Keratinocyte (primary cell): ENCODE measurements around the gene BLCAP. TPM values are rescaled to one million over a fixed set of nuclear protein-coding genes. Genes with fewer than 3 reads are reported as not detected.

Source experiments
- DNase-seq: peaks from one replicate; pipeline ENCODE4 v3.0.0-alpha.2; 2011; ENCODE audit warnings: low read depth, missing footprints, low spot score
- FAIRE-seq: peaks from 2 replicates; lab custom pipeline; 2011; peaks lifted over from hg19 to GRCh38; lab: Jason Lieb, UNC
- H2AFZ ChIP-seq: 2 replicates; pipeline ENCODE4 v1.6.0; 2012; ENCODE audit warnings: low read length, control low read depth, inconsistent platforms; ENCODE audit not compliant: control insufficient read depth
- H3K27ac ChIP-seq: 2 replicates; pipeline ENCODE4 v1.5.1; 2011; ENCODE audit warnings: low read length; ENCODE audit not compliant: control insufficient read depth, insufficient read depth
- H3K27me3 ChIP-seq: 3 replicates; pipeline ENCODE4 v1.6.0; 2011; ENCODE audit warnings: low read length; ENCODE audit not compliant: control insufficient read depth, insufficient read depth; ENCODE audit errors: extremely low read depth
- H3K36me3 ChIP-seq, 2 experiments: 2 replicates in 1 of 2; 3 replicates in 1 of 2; pipeline ENCODE4 v1.5.1; 2011; ENCODE audit warnings: low read length in 2 of 2, mild to moderate bottlenecking in 1 of 2; ENCODE audit not compliant: control insufficient read depth in 2 of 2, insufficient read depth in 2 of 2; ENCODE audit errors: extremely low read depth in 1 of 2
- H3K4me1 ChIP-seq: 3 replicates; pipeline ENCODE4 v1.5.1; 2011; ENCODE audit warnings: low read length; ENCODE audit not compliant: control insufficient read depth, insufficient read depth; ENCODE audit errors: extremely low read depth
- H3K4me2 ChIP-seq: 3 replicates; pipeline ENCODE4 v1.6.0; 2011; ENCODE audit warnings: low read depth, low read length; ENCODE audit not compliant: control insufficient read depth, insufficient read depth; ENCODE audit errors: extremely low read depth
- H3K4me3 ChIP-seq, 3 experiments: fragments of 200-600 bp in 1 of 3; sonication (generic) in 1 of 3; 2 replicates in 2 of 3; 3 replicates in 1 of 3; pipeline ENCODE4 v1.5.1; 2011 to 2016; ENCODE audit warnings: low read length in 3 of 3, mild to moderate bottlenecking in 3 of 3, control low read depth in 2 of 3, inconsistent platforms in 1 of 3, low read depth in 1 of 3, mixed read lengths in 1 of 3, mixed run types in 1 of 3, moderate library complexity in 1 of 3; ENCODE audit not compliant: control insufficient read depth in 2 of 3, insufficient read depth in 2 of 3; ENCODE audit errors: extremely low read depth in 1 of 3
- H3K79me2 ChIP-seq: 2 replicates; pipeline ENCODE4 v1.6.0; 2012; ENCODE audit warnings: low read length; ENCODE audit not compliant: control insufficient read depth, insufficient read depth
- H3K9ac ChIP-seq: 3 replicates; pipeline ENCODE4 v1.6.0; 2011; ENCODE audit warnings: low read length; ENCODE audit not compliant: control insufficient read depth, insufficient read depth; ENCODE audit errors: extremely low read depth
- H3K9me1 ChIP-seq: 3 replicates; pipeline ENCODE4 v1.6.0; 2011; ENCODE audit warnings: low read length; ENCODE audit not compliant: control insufficient read depth, insufficient read depth; ENCODE audit errors: extremely low read depth
- H3K9me3 ChIP-seq: 2 replicates; pipeline ENCODE4 v1.5.1; 2012; ENCODE audit warnings: low read depth, low read length; ENCODE audit not compliant: control insufficient read depth
- H4K20me1 ChIP-seq: 3 replicates; pipeline ENCODE4 v1.6.0; 2011; ENCODE audit warnings: low read length; ENCODE audit not compliant: control insufficient read depth, insufficient read depth; ENCODE audit errors: extremely low read depth
- CTCF ChIP-seq, 3 experiments: IDR thresholded peaks in 1 of 3; conservative IDR thresholded peaks in 1 of 3; optimal IDR thresholded peaks in 1 of 3; 2 replicates in 2 of 3; 3 replicates in 1 of 3; pipeline versions ENCODE3 to v1.5.1; 2011; ENCODE audit warnings: low read length in 3 of 3, mild to moderate bottlenecking in 3 of 3, moderate library complexity in 2 of 3, control low read depth in 1 of 3, inconsistent platforms in 1 of 3; ENCODE audit not compliant: insufficient read depth in 2 of 3; ENCODE audit errors: extremely low read depth in 1 of 3
- EZH2 ChIP-seq: IDR thresholded peaks from one replicate; pipeline ENCODE4 v1.6.1; 2012; ENCODE audit warnings: inconsistent platforms, mild to moderate bottlenecking, low read length, moderate library complexity
- dilution Hi-C: fragments of 300-500 bp; cut with MboI; formaldehyde crosslinking; loops from one replicate; pipeline ENCODE4 v1.7.0; 2020; ENCODE audit warnings: low sequenced_read_pairs; ENCODE audit not compliant: extremely low pct_ligation_motif_present
- polyA plus RNA-seq, 5 experiments: library from polyadenylated mRNA; depleted of rRNA in 3 of 5; stranded (reverse) in 3 of 5; stranded (forward) in 1 of 5; unstranded in 1 of 5; fragments of >200 nt; gene quantifications; 1 replicate in 1 of 5; 2 replicates in 3 of 5; 3 replicates in 1 of 5; pipeline versions ENCODE4 v1.2.1 to v1.2.3, GENCODE V29; 2011 to 2012; ENCODE audit warnings: missing spikeins in 2 of 5, low read depth in 1 of 5, low replicate concordance in 1 of 5

The BLCAP gene
- polyA plus RNA-seq, 1 donor (not counting 4 experiments of a cell fraction or from before 2014, with no cell fraction given), result 209 TPM

GRCh38 chr20:37505263-37506151 is 22.2 kb downstream of the BLCAP start:
- Histone ChIP-seq H3K9ac (no peak overlapping the region), H3K36me3 (peaks cover 17 to 19% of the 10 kb centered on the region in 2 experiments), H3K27me3 (no peaks in the 10 kb centered on the region), H3K4me3 (no peak overlapping the region), H3K9me3 (no peaks in the 10 kb centered on the region), H3K4me1 (no peaks in the 10 kb centered on the region), H4K20me1 (peaks cover 12% of the 10 kb centered on the region), H2AFZ (no peak overlapping the region), H3K4me2 (no peak overlapping the region), H3K27ac (no peak overlapping the region), H3K79me2 (peaks cover 5% of the 10 kb centered on the region), H3K9me1 (peaks cover 2% of the 10 kb centered on the region)
- TF ChIP-seq CTCF (optimal IDR thresholded peaks at IDR 0.05 in 1 of 3, IDR thresholded peaks at IDR 0.05 in 1 of 3, conservative IDR thresholded peaks at IDR 0.05 in 1 of 3; ENCODE audit: extremely low read depth in 1 of 3, insufficient read depth in 2 of 3, low read length in 3 of 3) (no peak), EZH2 (no peak)
- DNase-seq, result no peak
- FAIRE-seq, result no peak
- dilution Hi-C loops, result no loop called here

GRCh38 chr20:37504404-37505096 is 23.1 kb downstream of the BLCAP start:
- Histone ChIP-seq H4K20me1 (peaks cover 10% of the 10 kb centered on the region), H2AFZ (no peak overlapping the region), H3K4me1 (no peaks in the 10 kb centered on the region), H3K9me3 (no peaks in the 10 kb centered on the region), H3K36me3 (peaks cover 16 to 18% of the 10 kb centered on the region in 2 experiments), H3K9me1 (peaks cover 2% of the 10 kb centered on the region), H3K4me2 (no peak overlapping the region), H3K27me3 (no peaks in the 10 kb centered on the region), H3K79me2 (peaks cover 2% of the 10 kb centered on the region), H3K9ac (no peak overlapping the region), H3K27ac (no peak overlapping the region), H3K4me3 (no peak overlapping the region)
- DNase-seq (no peak), FAIRE-seq (no peak)
- dilution Hi-C loops, result no loop called here
- no peak for TF ChIP-seq EZH2
- TF ChIP-seq CTCF (optimal IDR thresholded peaks at IDR 0.05 in 1 of 3, IDR thresholded peaks at IDR 0.05 in 1 of 3, conservative IDR thresholded peaks at IDR 0.05 in 1 of 3; ENCODE audit: extremely low read depth in 1 of 3, insufficient read depth in 2 of 3, low read length in 3 of 3), result no peak
